ENCODE data around the gene TACO1. TPM values are rescaled to one million over a fixed set of nuclear protein-coding genes. Genes with fewer than 3 reads are reported as not detected.
A peak's percentile ranks its signal among the peaks of the same experiment; 100 is the strongest.

Gene TACO1
- total and polyA plus RNA-seq, 10 of the 15 experiments (the other 5 are each of a cell fraction or from before 2014, with no cell fraction given): 8.5 to 38.6 (median 27.0) TPM

DNA sequence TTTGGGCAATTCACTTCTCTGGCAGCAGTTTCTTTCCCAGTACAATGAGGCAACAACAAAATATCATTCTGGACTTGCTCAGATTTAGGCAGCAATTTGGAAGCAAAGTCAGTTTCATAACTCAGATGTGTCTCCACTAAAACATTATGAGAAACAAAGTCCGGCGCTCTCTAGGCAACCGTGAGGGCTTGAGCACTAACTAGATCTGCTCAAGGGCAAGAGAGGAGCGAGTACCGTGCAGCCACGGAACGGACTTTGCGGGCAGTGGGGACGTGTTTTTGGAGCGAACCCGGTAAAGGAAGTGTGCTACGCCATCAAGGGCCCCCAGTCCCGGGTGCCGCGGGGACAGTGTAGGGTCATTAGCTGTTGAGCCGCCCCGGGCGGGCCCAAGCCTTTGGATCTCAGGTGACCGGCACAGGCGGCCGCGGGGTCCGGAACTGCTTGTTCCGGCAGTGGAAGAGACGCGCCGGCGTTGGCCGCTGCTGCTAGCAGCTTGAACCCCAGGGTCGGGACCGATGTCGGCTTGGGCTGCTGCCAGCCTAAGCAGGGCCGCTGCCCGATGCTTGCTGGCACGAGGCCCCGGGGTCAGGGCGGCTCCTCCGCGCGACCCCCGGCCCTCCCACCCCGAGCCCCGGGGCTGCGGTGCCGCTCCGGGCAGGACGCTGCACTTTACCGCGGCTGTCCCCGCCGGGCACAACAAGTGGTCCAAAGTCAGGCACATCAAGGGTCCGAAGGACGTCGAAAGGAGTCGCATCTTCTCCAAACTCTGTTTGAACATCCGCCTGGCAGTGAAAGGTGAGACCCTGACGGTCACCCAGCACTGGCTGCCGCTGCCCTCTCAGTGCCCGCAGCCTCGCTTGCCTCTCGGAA, at the start of gene TACO1 (continued):
- TF ChIP-seq, protein P1, sequence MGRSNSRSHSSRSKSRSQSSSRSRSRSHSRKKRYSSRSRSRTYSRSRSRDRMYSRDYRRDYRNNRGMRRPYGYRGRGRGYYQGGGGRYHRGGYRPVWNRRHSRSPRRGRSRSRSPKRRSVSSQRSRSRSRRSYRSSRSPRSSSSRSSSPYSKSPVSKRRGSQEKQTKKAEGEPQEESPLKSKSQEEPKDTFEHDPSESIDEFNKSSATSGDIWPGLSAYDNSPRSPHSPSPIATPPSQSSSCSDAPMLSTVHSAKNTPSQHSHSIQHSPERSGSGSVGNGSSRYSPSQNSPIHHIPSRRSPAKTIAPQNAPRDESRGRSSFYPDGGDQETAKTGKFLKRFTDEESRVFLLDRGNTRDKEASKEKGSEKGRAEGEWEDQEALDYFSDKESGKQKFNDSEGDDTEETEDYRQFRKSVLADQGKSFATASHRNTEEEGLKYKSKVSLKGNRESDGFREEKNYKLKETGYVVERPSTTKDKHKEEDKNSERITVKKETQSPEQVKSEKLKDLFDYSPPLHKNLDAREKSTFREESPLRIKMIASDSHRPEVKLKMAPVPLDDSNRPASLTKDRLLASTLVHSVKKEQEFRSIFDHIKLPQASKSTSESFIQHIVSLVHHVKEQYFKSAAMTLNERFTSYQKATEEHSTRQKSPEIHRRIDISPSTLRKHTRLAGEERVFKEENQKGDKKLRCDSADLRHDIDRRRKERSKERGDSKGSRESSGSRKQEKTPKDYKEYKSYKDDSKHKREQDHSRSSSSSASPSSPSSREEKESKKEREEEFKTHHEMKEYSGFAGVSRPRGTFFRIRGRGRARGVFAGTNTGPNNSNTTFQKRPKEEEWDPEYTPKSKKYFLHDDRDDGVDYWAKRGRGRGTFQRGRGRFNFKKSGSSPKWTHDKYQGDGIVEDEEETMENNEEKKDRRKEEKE (IDR thresholded peaks at IDR 0.05): no peak
- no peak for TF ChIP-seq CUX1 (IDR thresholded peaks at IDR 0.05; ENCODE audit: insufficient replicate concordance, low read depth, low read length)
- TF ChIP-seq CHD2 (IDR thresholded peaks at IDR 0.05; ENCODE audit: borderline replicate concordance, low read depth, low read length): peak; percentile 54; the same call in 1 of the 2 replicates
- TF ChIP-seq, protein P2, sequence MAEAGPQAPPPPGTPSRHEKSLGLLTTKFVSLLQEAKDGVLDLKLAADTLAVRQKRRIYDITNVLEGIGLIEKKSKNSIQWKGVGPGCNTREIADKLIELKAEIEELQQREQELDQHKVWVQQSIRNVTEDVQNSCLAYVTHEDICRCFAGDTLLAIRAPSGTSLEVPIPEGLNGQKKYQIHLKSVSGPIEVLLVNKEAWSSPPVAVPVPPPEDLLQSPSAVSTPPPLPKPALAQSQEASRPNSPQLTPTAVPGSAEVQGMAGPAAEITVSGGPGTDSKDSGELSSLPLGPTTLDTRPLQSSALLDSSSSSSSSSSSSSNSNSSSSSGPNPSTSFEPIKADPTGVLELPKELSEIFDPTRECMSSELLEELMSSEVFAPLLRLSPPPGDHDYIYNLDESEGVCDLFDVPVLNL (IDR thresholded peaks at IDR 0.05; ENCODE audit: low read depth, low read length): no peak
- TF ChIP-seq BACH1 (IDR thresholded peaks at IDR 0.05; ENCODE audit: borderline replicate concordance): peak; percentile 59
- no peak for TF ChIP-seq SREBF2 (IDR thresholded peaks at IDR 0.05; ENCODE audit: low read length)
- TF ChIP-seq PML (IDR thresholded peaks at IDR 0.05; ENCODE audit: low read length): peak; percentile 74; the same call in 1 of the 2 replicates
- peak; percentile 65 for TF ChIP-seq IRF3 (IDR thresholded peaks at IDR 0.05)
- no peak for TF ChIP-seq RAD51 (IDR thresholded peaks at IDR 0.05)
- TF ChIP-seq CTCF (IDR thresholded peaks at IDR 0.05 in 2 of 3, conservative IDR thresholded peaks at IDR 0.05 in 1 of 3; ENCODE audit: control insufficient read depth in 2 of 3, extremely low read depth in 1 of 3, insufficient read depth in 1 of 3, low read depth in 3 of 3, low read length in 3 of 3): no peak
- TF ChIP-seq SIN3A (IDR thresholded peaks at IDR 0.05; ENCODE audit: low read depth, low read length): 0 out of 2 replicates have a peak, but pooled peaks have one; percentile 55
- TF ChIP-seq ZNF274 (IDR thresholded peaks at IDR 0.05; ENCODE audit: insufficient read depth, insufficient read length): no peak
